Ramos (cell line): ENCODE data around the gene PCDHA8.
"Not testable (repeated sequence)": the region's sequence is repeated elsewhere in the genome, so short reads cannot be mapped to it uniquely, and the experiment has no call there.

Experiments
- in situ Hi-C: fragments of 300-500 bp; cut with MboI; formaldehyde crosslinking; loops from one replicate; pipeline ENCODE4 v1.14.3; 2022; ENCODE audit warnings: low sequenced_read_pairs; ENCODE audit not compliant: unreplicated experiment

Gene PCDHA8

DNA sequence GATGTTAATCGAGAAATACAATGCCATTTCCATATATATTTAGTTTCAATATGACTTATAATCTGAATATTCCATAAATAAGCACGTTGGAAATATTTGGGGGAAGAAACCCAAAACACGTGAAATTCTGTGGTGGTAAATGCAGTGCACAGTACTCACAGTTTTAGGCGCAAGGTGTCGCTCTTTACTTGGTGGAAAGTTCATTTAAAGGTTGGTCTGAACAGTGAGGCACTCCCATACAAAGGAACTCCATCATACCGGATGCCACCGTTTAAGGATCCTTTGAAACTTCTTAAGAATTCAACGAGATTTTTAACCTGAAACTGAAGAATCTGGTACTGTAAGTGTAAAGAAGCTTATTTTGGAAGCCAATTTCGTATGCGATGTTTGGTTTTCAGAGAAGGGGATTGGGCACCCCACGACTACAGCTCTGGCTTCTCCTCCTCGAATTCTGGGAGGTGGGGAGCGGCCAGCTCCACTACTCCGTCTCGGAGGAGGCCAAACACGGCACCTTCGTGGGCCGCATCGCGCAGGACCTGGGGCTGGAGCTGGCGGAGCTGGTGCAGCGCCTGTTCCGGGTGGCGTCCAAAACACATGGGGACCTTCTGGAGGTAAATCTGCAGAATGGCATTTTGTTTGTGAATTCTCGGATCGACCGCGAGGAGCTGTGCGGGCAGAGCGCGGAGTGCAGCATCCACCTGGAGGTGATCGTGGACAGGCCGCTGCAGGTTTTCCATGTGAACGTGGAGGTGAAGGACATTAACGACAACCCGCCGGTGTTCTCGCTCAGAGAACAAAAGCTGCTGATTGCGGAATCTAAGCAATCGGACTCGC is 28.0 kb downstream of the PCDHA8 start, which contains the start of gene PCDHA11:
PCDHA11 (plus strand) TSS at position 237 of the 834 bp plus-strand sequence; CDS start at position 384, 147 bp downstream.
- in situ Hi-C loops: no loop called here

- in situ Hi-C loops: no loop called here
Measured at GRCh38 chr5:140869555-140869886, 28.5 kb downstream of the PCDHA8 start.

GRCh38 chr5:140870221-140871201 is 29.5 kb downstream of the PCDHA8 start:
- in situ Hi-C loops: no loop called here

GRCh38 chr5:140875085-140876065 is 34.4 kb downstream of the PCDHA8 start, which contains the start of gene PCDHA12:
Gene PCDHA12 (plus strand): TSS chr5:140875308. CDS start chr5:140875473, 165 bp downstream.
- in situ Hi-C loops: no loop called here

- in situ Hi-C loops: not testable (repeated sequence)
Measured at GRCh38 chr5:140876541-140877261, 35.7 kb downstream of the PCDHA8 start.

- in situ Hi-C loops: no loop called here
Measured at GRCh38 chr5:140877262-140877581, 36.2 kb downstream of the PCDHA8 start.

GRCh38 chr5:140881889-140882590 is 41.1 kb downstream of the PCDHA8 start, which contains the start of gene PCDHA13:
Gene PCDHA13 (plus strand): TSS chr5:140882124. CDS start chr5:140882269, 145 bp downstream.
- in situ Hi-C loops: no loop called here

GRCh38 chr5:140882591-140882899 is 41.6 kb downstream of the PCDHA8 start:
- in situ Hi-C loops: no loop called here

DNA sequence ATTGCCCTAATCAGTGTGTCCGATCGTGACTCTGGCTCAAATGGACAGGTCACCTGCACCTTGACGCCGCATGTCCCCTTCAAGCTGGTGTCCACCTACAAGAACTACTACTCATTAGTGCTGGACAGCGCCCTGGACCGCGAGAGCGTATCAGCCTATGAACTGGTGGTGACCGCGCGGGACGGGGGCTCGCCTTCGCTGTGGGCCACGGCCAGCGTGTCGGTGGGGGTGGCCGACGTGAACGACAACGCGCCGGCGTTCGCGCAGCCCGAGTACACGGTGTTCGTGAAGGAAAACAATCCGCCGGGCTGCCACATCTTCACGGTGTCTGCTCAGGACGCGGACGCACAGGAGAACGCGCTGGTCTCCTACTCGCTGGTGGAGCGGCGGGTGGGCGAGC is 42.4 kb downstream of the PCDHA8 start:
- in situ Hi-C loops: no loop called here

- in situ Hi-C loops: no loop called here
Measured at GRCh38 chr5:140883927-140884697, 43.1 kb downstream of the PCDHA8 start.
